Neural progenitor cell (in vitro differentiated cells): ENCODE results near the gene ARHGAP19. TPM values are rescaled to one million over a fixed set of nuclear protein-coding genes. Genes with fewer than 3 reads are reported as not detected.
"Not testable (repeated sequence)": the region's sequence is repeated elsewhere in the genome, so short reads cannot be mapped to it uniquely, and the experiment has no call there.

Experiments
- DNase-seq: peaks from one replicate; pipeline ENCODE4 v3.0.0-alpha.2; 2016; ENCODE audit warnings: low spot score
- H2AFZ ChIP-seq: fragments of 200-600 bp; sonication (generic); replicated peaks from 2 replicates; pipeline ENCODE4 v1.6.1; 2016; ENCODE audit warnings: antibody characterized with exemption
- H3F3A ChIP-seq: fragments of 200-600 bp; sonication (generic); 2 replicates; pipeline ENCODE4 v1.6.1; 2016; ENCODE audit warnings: antibody characterized with exemption, low read depth
- H3K27ac ChIP-seq: fragments of 200-600 bp; sonication (generic); 2 replicates; pipeline ENCODE4 v1.5.1; 2016; ENCODE audit warnings: mild to moderate bottlenecking
- H3K27me3 ChIP-seq: fragments of 200-600 bp; sonication (generic); 2 replicates; pipeline ENCODE4 v1.6.1; 2016; ENCODE audit warnings: mild to moderate bottlenecking, moderate library complexity
- H3K36me3 ChIP-seq: fragments of 200-600 bp; sonication (generic); 2 replicates; pipeline ENCODE4 v1.5.1; 2016
- H3K4me1 ChIP-seq: fragments of 200-600 bp; sonication (generic); 2 replicates; pipeline ENCODE4 v1.6.1; 2016; ENCODE audit warnings: mixed run types
- H3K4me2 ChIP-seq: fragments of 200-600 bp; sonication (generic); 2 replicates; pipeline ENCODE4 v1.6.1; 2016
- H3K4me3 ChIP-seq: fragments of 200-600 bp; sonication (generic); 2 replicates; pipeline ENCODE4 v1.5.1; 2016
- H3K79me2 ChIP-seq: fragments of 200-600 bp; sonication (generic); 2 replicates; pipeline ENCODE4 v1.6.1; 2016; ENCODE audit warnings: low read depth
- H3K9ac ChIP-seq: fragments of 200-600 bp; sonication (generic); 2 replicates; pipeline ENCODE4 v1.6.1; 2016
- H3K9me3 ChIP-seq: fragments of 200-600 bp; sonication (generic); 2 replicates; pipeline ENCODE4 v1.5.1; 2016; ENCODE audit warnings: low read depth
- H4K20me1 ChIP-seq: fragments of 200-600 bp; sonication (generic); 2 replicates; pipeline ENCODE4 v1.6.1; 2016; ENCODE audit warnings: low read depth
- H3K27ac Mint-ChIP-seq: 3 replicates; pipeline ENCODE4 v1.8.0; 2021; ENCODE audit warnings: mixed read lengths
- H3K27me3 Mint-ChIP-seq: 2 replicates; pipeline ENCODE4 v1.8.0; 2022; ENCODE audit warnings: low read depth, mild to moderate bottlenecking, inconsistent platforms, moderate library complexity, mixed read lengths; ENCODE audit not compliant: insufficient read depth
- H3K36me3 Mint-ChIP-seq: 3 replicates; pipeline ENCODE4 v1.8.0; 2021; ENCODE audit warnings: mixed read lengths
- H3K4me1 Mint-ChIP-seq: 3 replicates; pipeline ENCODE4 v1.8.0; 2021; ENCODE audit warnings: mixed read lengths
- H3K4me3 Mint-ChIP-seq: 3 replicates; pipeline ENCODE4 v1.8.0; 2021; ENCODE audit warnings: mild to moderate bottlenecking, moderate library complexity, mixed read lengths
- H3K9me3 Mint-ChIP-seq: 3 replicates; pipeline ENCODE4 v1.8.0; 2020; ENCODE audit warnings: mixed read lengths
- CTCF ChIP-seq: fragments of 200-600 bp; sonication (generic); IDR thresholded peaks from 2 replicates; pipeline ENCODE4 v1.5.1; 2017; ENCODE audit warnings: antibody characterized with exemption, mild to moderate bottlenecking
- EZH2 ChIP-seq: fragments of 200-600 bp; sonication (generic); IDR thresholded peaks from 2 replicates; pipeline ENCODE4 v1.6.1; 2017; ENCODE audit warnings: antibody characterized with exemption, mild to moderate bottlenecking, moderate library complexity
- EZH2phosphoT487 ChIP-seq: fragments of 200-600 bp; sonication (generic); IDR thresholded peaks from 2 replicates; pipeline ENCODE4 v1.6.1; 2017; ENCODE audit warnings: antibody characterized with exemption
- total RNA-seq: library from RNA; depleted of rRNA; stranded (reverse); fragments of >200 nt; gene quantifications from 2 replicates; pipeline ENCODE4 v1.2.3, GENCODE V29; 2015; ENCODE audit warnings: low replicate concordance

The ARHGAP19 gene
- total RNA-seq, 1 donor from 2014 or later = 88.8 TPM

GRCh38 chr10:97292862-97293198 lies 393 bp upstream of the ARHGAP19 start:
- H4K20me1 ChIP-seq = no peaks in the 10 kb centered on the region
- TF ChIP-seq CTCF (no peak), EZH2phosphoT487 (no peak), EZH2 (no peak)
- H3K9ac ChIP-seq = no peak overlapping the region
- H3K4me3 ChIP-seq = no peak overlapping the region
- H3K36me3 ChIP-seq = no peaks in the 10 kb centered on the region
- no peak for DNase-seq
- no peak overlapping the region for H3K27ac ChIP-seq
- peaks cover 3% of the 10 kb centered on the region for H3K4me1 ChIP-seq
- Mint-ChIP-seq H3K27me3 (peaks cover 4% of the 10 kb centered on the region), H3K4me3 (peak overlapping the region; percentile 92), H3K9me3 (no peaks in the 10 kb centered on the region), H3K27ac (peak overlapping the region; percentile 95), H3K36me3 (peaks cover 6% of the 10 kb centered on the region), H3K4me1 (peaks cover 14% of the 10 kb centered on the region)
- no peaks in the 10 kb centered on the region for H3K9me3 ChIP-seq
- peak overlapping the region; percentile 48 for H3K4me2 ChIP-seq
- peaks cover 13% of the 10 kb centered on the region for H3F3A ChIP-seq
- peaks cover 41% of the 10 kb centered on the region for H3K79me2 ChIP-seq
- no peaks in the 10 kb centered on the region for H3K27me3 ChIP-seq
- peak overlapping the region; percentile 44 for H2AFZ ChIP-seq

- H4K20me1 ChIP-seq = no peaks in the 10 kb centered on the region
- peaks cover 3% of the 10 kb centered on the region for H3K4me1 ChIP-seq
- peak overlapping the region; percentile 78 for H3K4me3 ChIP-seq
- no peak for TF ChIP-seq EZH2phosphoT487
- TF ChIP-seq EZH2 = no peak
- TF ChIP-seq CTCF = no peak
- H3K9me3 ChIP-seq = no peaks in the 10 kb centered on the region
- no peaks in the 10 kb centered on the region for H3K27me3 ChIP-seq
- H2AFZ ChIP-seq = peak overlapping the region; percentile 78
- H3K4me1 Mint-ChIP-seq = peaks cover 14% of the 10 kb centered on the region
- no peaks in the 10 kb centered on the region for H3K36me3 ChIP-seq
- peak overlapping the region; percentile 92 for H3K4me3 Mint-ChIP-seq
- H3K36me3 Mint-ChIP-seq = peaks cover 9% of the 10 kb centered on the region
- peaks cover 13% of the 10 kb centered on the region for H3F3A ChIP-seq
- H3K9me3 Mint-ChIP-seq = no peaks in the 10 kb centered on the region
- no peak for DNase-seq
- H3K27me3 Mint-ChIP-seq = peaks cover 4% of the 10 kb centered on the region
- H3K4me2 ChIP-seq = peak overlapping the region; percentile 90
- peak overlapping the region; percentile 92 for H3K27ac ChIP-seq
- peak overlapping the region; percentile 97 for H3K27ac Mint-ChIP-seq
- peak overlapping the region; percentile 63 for H3K9ac ChIP-seq
- H3K79me2 ChIP-seq = peaks cover 54% of the 10 kb centered on the region
Measured at GRCh38 chr10:97291357-97292096, 910 bp downstream of the ARHGAP19 start.

- H3K27ac Mint-ChIP-seq, H3K4me1 ChIP-seq, H3K27me3 ChIP-seq, H4K20me1 ChIP-seq, H3K27me3 Mint-ChIP-seq, H3K9me3 Mint-ChIP-seq, H3K9ac ChIP-seq, H3K27ac ChIP-seq, H3K36me3 ChIP-seq, DNase-seq, H2AFZ ChIP-seq, H3K9me3 ChIP-seq: not testable (repeated sequence)
- Histone ChIP-seq H3K4me3 (peak overlapping the region; percentile 78), H3K79me2 (peaks cover 61% of the 10 kb centered on the region), H3F3A (peaks cover 13% of the 10 kb centered on the region), H3K4me2 (peak overlapping the region; percentile 90)
- Mint-ChIP-seq H3K36me3 (peaks cover 11% of the 10 kb centered on the region), H3K4me1 (peaks cover 14% of the 10 kb centered on the region), H3K4me3 (peak overlapping the region; percentile 92)
Measured at GRCh38 chr10:97290576-97291356, 1.7 kb downstream of the ARHGAP19 start.

GRCh38 chr10:97290076-97290475 lies 2.4 kb downstream of the ARHGAP19 start:
- not testable (repeated sequence) for H3K4me1 ChIP-seq, H3K27me3 Mint-ChIP-seq, H3K9me3 ChIP-seq, H2AFZ ChIP-seq, H3K9me3 Mint-ChIP-seq, H3K4me3 ChIP-seq, H3K27ac Mint-ChIP-seq, H3K36me3 ChIP-seq, H3K27ac ChIP-seq, DNase-seq, H3K4me3 Mint-ChIP-seq, H3K9ac ChIP-seq, H4K20me1 ChIP-seq, H3K4me2 ChIP-seq, H3K27me3 ChIP-seq
- H3K79me2 ChIP-seq = peaks cover 68% of the 10 kb centered on the region
- Mint-ChIP-seq H3K36me3 (peaks cover 12% of the 10 kb centered on the region), H3K4me1 (peaks cover 14% of the 10 kb centered on the region)
- H3F3A ChIP-seq = peaks cover 13% of the 10 kb centered on the region
